Caco-2 (cell line): ENCODE data around the gene DCXR. TPM values are rescaled to one million over a fixed set of nuclear protein-coding genes. Genes with fewer than 3 reads are reported as not detected.

Experiments used
- BruUV-seq: library from RNA; stranded (reverse); fragments of 400-500 nt; replicated peaks from 2 replicates; lab custom pipeline; 2021; lab: Mats Ljungman, UMichigan
- CTCF ChIA-PET: fragments of 300-600 bp; sonication (Branson Sonifier 250); formaldehyde crosslinking; loops from one replicate; lab custom pipeline; 2022; ENCODE audit warnings: antibody characterized with exemption; lab: Charles Lee
- POLR2A ChIA-PET: fragments of 300-600 bp; sonication (Branson Sonifier 250); formaldehyde crosslinking; loops from one replicate; lab custom pipeline; 2022; ENCODE audit warnings: antibody characterized with exemption; lab: Charles Lee
- DNase-seq, 2 experiments: peaks; one replicate each; pipeline versions ENCODE4 v3.0.0 to v3.0.0-alpha.2; 2020 to 2022
- H3K27me3 ChIP-seq: replicated peaks from 2 replicates; pipeline ENCODE4 v1.6.0; 2011; ENCODE audit warnings: low read length; ENCODE audit not compliant: control insufficient read depth, insufficient read depth
- H3K36me3 ChIP-seq: 2 replicates; pipeline ENCODE4 v1.5.1; 2011; ENCODE audit warnings: low read length; ENCODE audit not compliant: control insufficient read depth, insufficient read depth
- H3K4me1 ChIP-seq: fragments of 250-450 bp; sonication (Bioruptor Pico); 2 replicates; pipeline ENCODE4 v1.5.1; 2020; ENCODE audit warnings: mild to moderate bottlenecking
- H3K4me3 ChIP-seq: 2 replicates; pipeline ENCODE4 v1.5.1; 2011; ENCODE audit warnings: low read depth, mild to moderate bottlenecking, control low read depth, low read length
- H3K9me3 ChIP-seq: fragments of 250-450 bp; sonication (Bioruptor Pico); 2 replicates; pipeline ENCODE4 v1.5.1; 2020; ENCODE audit warnings: mild to moderate bottlenecking, moderate library complexity
- H3K27ac Mint-ChIP-seq: one replicate; pipeline ENCODE4 v1.8.0; 2022; ENCODE audit warnings: mixed read lengths; ENCODE audit not compliant: unreplicated experiment
- H3K27me3 Mint-ChIP-seq: one replicate; pipeline ENCODE4 v1.8.0; 2022; ENCODE audit warnings: mixed read lengths; ENCODE audit not compliant: insufficient read depth, unreplicated experiment
- H3K36me3 Mint-ChIP-seq: one replicate; pipeline ENCODE4 v1.8.0; 2022; ENCODE audit warnings: mild to moderate bottlenecking, mixed read lengths; ENCODE audit not compliant: insufficient read depth, unreplicated experiment
- H3K4me1 Mint-ChIP-seq: one replicate; pipeline ENCODE4 v1.8.0; 2022; ENCODE audit warnings: low read depth, mixed read lengths; ENCODE audit not compliant: unreplicated experiment
- H3K4me3 Mint-ChIP-seq: one replicate; pipeline ENCODE4 v1.8.0; 2022; ENCODE audit warnings: mild to moderate bottlenecking, moderate library complexity, mixed read lengths; ENCODE audit not compliant: unreplicated experiment
- H3K9me3 Mint-ChIP-seq: one replicate; pipeline ENCODE4 v1.8.0; 2022; ENCODE audit warnings: mixed read lengths; ENCODE audit not compliant: unreplicated experiment
- CTCF ChIP-seq, 2 experiments: fragments of 200-600 bp in 1 of 2; IDR thresholded peaks; 1 replicate in 1 of 2; 2 replicates in 1 of 2; pipeline versions ENCODE4 v1.5.1 to v1.8.0; 2011 to 2022; ENCODE audit warnings: antibody characterized with exemption in 1 of 2, control low read depth in 1 of 2, inconsistent platforms in 1 of 2, low read depth in 1 of 2, low read length in 1 of 2, mild to moderate bottlenecking in 1 of 2, moderate library complexity in 1 of 2; ENCODE audit not compliant: insufficient read depth in 1 of 2, severe bottlenecking in 1 of 2, unreplicated experiment in 1 of 2
- intact Hi-C: fragments of 100-400 bp; cut with micrococcal nuclease; formaldehyde crosslinking; loops from one replicate; pipeline ENCODE4 v1.10.0; 2022; ENCODE audit not compliant: unreplicated experiment
- total RNA-seq: library from RNA; stranded (reverse); gene quantifications from 2 replicates; pipeline ENCODE4 v1.2.3, GENCODE V29; 2022

DCXR gene
- total RNA-seq, 1 experiment from 2014 or later, result 197 TPM

GRCh38 chr17:81998212-81998611, 39.3 kb downstream of the DCXR start:
- no peaks in the 10 kb centered on the region for H3K9me3 ChIP-seq
- intact Hi-C loops, result no loop called here
- no peaks in the 10 kb centered on the region; the same call in 1 of the 2 replicates for H3K36me3 ChIP-seq
- peaks cover 10% of the 10 kb centered on the region for H3K4me1 ChIP-seq
- H3K36me3 Mint-ChIP-seq, result peaks cover 5% of the 10 kb centered on the region
- CTCF ChIA-PET, result interaction anchor here (1.8 kb wide), 1 partner anchor 39 kb away, joined by 16 read pairs; no protein-coding TSS in a partner anchor
- no peak for TF ChIP-seq CTCF (IDR thresholded peaks at IDR 0.05; ENCODE audit: insufficient read depth in 1 of 2, low read depth in 1 of 2, low read length in 1 of 2, severe bottlenecking in 1 of 2, unreplicated experiment in 1 of 2)
- POLR2A ChIA-PET, result no interaction called here
- no peak for DNase-seq
- no peaks in the 10 kb centered on the region for H3K27me3 Mint-ChIP-seq
- TSS peak; percentile 24 for BruUV-seq
- no peaks in the 10 kb centered on the region for H3K9me3 Mint-ChIP-seq
- H3K4me3 Mint-ChIP-seq, result no peak overlapping the region
- no peak overlapping the region for H3K4me3 ChIP-seq
- H3K4me1 Mint-ChIP-seq, result no peaks in the 10 kb centered on the region
- H3K27ac Mint-ChIP-seq, result no peak overlapping the region
- H3K27me3 ChIP-seq, result no peaks in the 10 kb centered on the region

GRCh38 chr17:81996757-81997441, 40.6 kb downstream of the DCXR start:
- TF ChIP-seq CTCF (IDR thresholded peaks at IDR 0.05; ENCODE audit: insufficient read depth in 1 of 2, low read depth in 1 of 2, low read length in 1 of 2, severe bottlenecking in 1 of 2, unreplicated experiment in 1 of 2), result no peak
- intact Hi-C loops, result no loop called here
- peaks cover 7% of the 10 kb centered on the region for H3K36me3 Mint-ChIP-seq
- TSS peak; percentile 65 for BruUV-seq
- ChIA-PET CTCF (interaction anchor here (0.6 to 3.3 kb wide), 8 partner anchors 24 to 232 kb away, joined by 3 to 16 read pairs (median 4); partner anchors contain the start of genes CENPX, DCXR, LRRC45 and SLC16A3), POLR2A (interaction anchor here (0.6 to 1.1 kb wide), 6 partner anchors 20 to 125 kb away, joined by 3 to 5 read pairs (median 3); partner anchors contain the start of genes ASPSCR1, CENPX, DCXR and LRRC45)
- H3K9me3 ChIP-seq, result no peaks in the 10 kb centered on the region
- H3K36me3 ChIP-seq, result no peaks in the 10 kb centered on the region
- H3K4me1 Mint-ChIP-seq, result no peaks in the 10 kb centered on the region
- peak overlapping the region; percentile 71 for H3K27ac Mint-ChIP-seq
- no peaks in the 10 kb centered on the region for H3K27me3 ChIP-seq
- H3K9me3 Mint-ChIP-seq, result no peaks in the 10 kb centered on the region
- peaks cover 9% of the 10 kb centered on the region; the same call in 1 of the 2 replicates for H3K4me1 ChIP-seq
- H3K4me3 Mint-ChIP-seq, result peak overlapping the region; percentile 82
- no peaks in the 10 kb centered on the region for H3K27me3 Mint-ChIP-seq
- peak; percentile 79 to 86 for DNase-seq
- peak overlapping the region; percentile 34 for H3K4me3 ChIP-seq

- DNase-seq, result no peak
- Mint-ChIP-seq H3K4me3 (peak overlapping the region; percentile 82), H3K27me3 (no peaks in the 10 kb centered on the region), H3K27ac (peak overlapping the region; percentile 71), H3K36me3 (peaks cover 13% of the 10 kb centered on the region), H3K9me3 (no peaks in the 10 kb centered on the region), H3K4me1 (no peaks in the 10 kb centered on the region)
- no peaks in the 10 kb centered on the region for H3K27me3 ChIP-seq
- H3K36me3 ChIP-seq, result no peaks in the 10 kb centered on the region
- H3K4me1 ChIP-seq, result peaks cover 15% of the 10 kb centered on the region; the same call in 1 of the 2 replicates
- TF ChIP-seq CTCF (IDR thresholded peaks at IDR 0.05; ENCODE audit: insufficient read depth in 1 of 2, low read depth in 1 of 2, low read length in 1 of 2, severe bottlenecking in 1 of 2, unreplicated experiment in 1 of 2), result no peak
- H3K9me3 ChIP-seq, result no peaks in the 10 kb centered on the region
- ChIA-PET POLR2A (interaction anchor here (0.9 kb wide), 1 partner anchor 26 kb away, joined by 5 read pairs; the partner anchor contains the start of genes CENPX and LRRC45), CTCF (interaction anchor here (0.7 to 3.3 kb wide), 5 partner anchors 25 to 69 kb away, joined by 4 to 16 read pairs (median 9); partner anchors contain the start of genes CENPX, LRRC45 and MAFG)
- intact Hi-C loops, result no loop called here
- H3K4me3 ChIP-seq, result peak overlapping the region; percentile 34
- no TSS peak for BruUV-seq
Measured at GRCh38 chr17:81996232-81996756, 41.2 kb downstream of the DCXR start.
